ENCODE measurements around the gene FAM120A.

GRCh38 chr9:93536874-93537273 is 85.4 kb downstream of the FAM120A start:
- TF ChIP-seq, protein P1, sequence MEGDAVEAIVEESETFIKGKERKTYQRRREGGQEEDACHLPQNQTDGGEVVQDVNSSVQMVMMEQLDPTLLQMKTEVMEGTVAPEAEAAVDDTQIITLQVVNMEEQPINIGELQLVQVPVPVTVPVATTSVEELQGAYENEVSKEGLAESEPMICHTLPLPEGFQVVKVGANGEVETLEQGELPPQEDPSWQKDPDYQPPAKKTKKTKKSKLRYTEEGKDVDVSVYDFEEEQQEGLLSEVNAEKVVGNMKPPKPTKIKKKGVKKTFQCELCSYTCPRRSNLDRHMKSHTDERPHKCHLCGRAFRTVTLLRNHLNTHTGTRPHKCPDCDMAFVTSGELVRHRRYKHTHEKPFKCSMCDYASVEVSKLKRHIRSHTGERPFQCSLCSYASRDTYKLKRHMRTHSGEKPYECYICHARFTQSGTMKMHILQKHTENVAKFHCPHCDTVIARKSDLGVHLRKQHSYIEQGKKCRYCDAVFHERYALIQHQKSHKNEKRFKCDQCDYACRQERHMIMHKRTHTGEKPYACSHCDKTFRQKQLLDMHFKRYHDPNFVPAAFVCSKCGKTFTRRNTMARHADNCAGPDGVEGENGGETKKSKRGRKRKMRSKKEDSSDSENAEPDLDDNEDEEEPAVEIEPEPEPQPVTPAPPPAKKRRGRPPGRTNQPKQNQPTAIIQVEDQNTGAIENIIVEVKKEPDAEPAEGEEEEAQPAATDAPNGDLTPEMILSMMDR (IDR thresholded peaks at IDR 0.05), result no peak
- TF ChIP-seq POLR2A (IDR thresholded peaks at IDR 0.05), result no peak
